Sigmoid colon (tissue), 3 donors: ENCODE data around the gene NTN3.

ENCODE experiments used
- CTCF ChIP-seq, 4 experiments: fragments of 450-650 bp in 3 of 4; fragments of 200-600 bp in 1 of 4; IDR thresholded peaks; one replicate each; pipeline ENCODE4 v1.5.1; 2016 to 2019; ENCODE audit warnings: antibody characterized with exemption in 4 of 4, mild to moderate bottlenecking in 3 of 4, moderate library complexity in 2 of 4
- POLR2A ChIP-seq, 2 donors: fragments of 450-650 bp; IDR thresholded peaks; one replicate each; pipeline ENCODE4 v1.6.1; 2016; ENCODE audit warnings: antibody characterized with exemption in 2 of 2, mild to moderate bottlenecking in 2 of 2, moderate library complexity in 2 of 2

- TF ChIP-seq POLR2A (IDR thresholded peaks at IDR 0.05) (no peak), CTCF (IDR thresholded peaks at IDR 0.05) (no peak)
Measured at GRCh38 chr16:2476741-2477140, 5.6 kb downstream of the NTN3 start.
